Muscle of leg (tissue), 11 donors: ENCODE results near the gene FBN2. TPM values are rescaled to one million over a fixed set of nuclear protein-coding genes. Genes with fewer than 3 reads are reported as not detected.
"Not testable (repeated sequence)": the region's sequence is repeated elsewhere in the genome, so short reads cannot be mapped to it uniquely, and the experiment has no call there.

Experiments used
- DNase-seq: peaks from one replicate; pipeline ENCODE4 v3.0.0; 2013
- H3K27ac ChIP-seq: one replicate; pipeline ENCODE4 v1.5.1; 2013; ENCODE audit warnings: mild to moderate bottlenecking, low read length, control low read depth
- H3K27me3 ChIP-seq: one replicate; pipeline ENCODE4 v1.6.1; 2013; ENCODE audit warnings: low read length; ENCODE audit not compliant: control insufficient read depth, insufficient read depth
- H3K36me3 ChIP-seq: one replicate; pipeline ENCODE4 v1.6.1; 2013; ENCODE audit warnings: low read length; ENCODE audit not compliant: control insufficient read depth, insufficient read depth
- H3K4me1 ChIP-seq: one replicate; pipeline ENCODE4 v1.6.1; 2013; ENCODE audit warnings: low read length; ENCODE audit not compliant: control insufficient read depth, insufficient read depth
- H3K4me3 ChIP-seq: one replicate; pipeline ENCODE4 v1.5.1; 2013; ENCODE audit warnings: low read length, control low read depth
- H3K9me3 ChIP-seq: replicated peaks from 2 replicates; pipeline ENCODE4 v1.6.1; 2013; ENCODE audit warnings: low read depth, low read length; ENCODE audit not compliant: control insufficient read depth
- WGBS: methylation state at CpG from one replicate; pipeline ENCODE4 v1.1.5; 2013; ENCODE audit warnings: missing lambda C conversion rate; ENCODE audit not compliant: insufficient coverage; 5-methylcytosine and 5-hydroxymethylcytosine counted together
- polyA plus RNA-seq, 8 donors: library from polyadenylated mRNA; unstranded; fragments of 120-200 nt; gene quantifications; one replicate each; pipeline versions ENCODE4 v1.2.1 to v1.2.3, GENCODE V29; 2013; ENCODE audit warnings: inconsistent platforms in 1 of 8, low replicate concordance in 1 of 8; ENCODE audit not compliant: insufficient read length in 8 of 8, insufficient read depth in 1 of 8
- total RNA-seq: library from RNA; stranded (reverse); fragments of 120-200 nt; gene quantifications from one replicate; pipeline ENCODE4 v1.2.4, GENCODE V29; 2013

FBN2 gene
- total and polyA plus RNA-seq, 9 donors: 32.8 to 148 (median 83.6) TPM

GRCh38 chr5:128412145-128412930 is 125.7 kb downstream of the FBN2 start:
- H3K4me3 ChIP-seq: no peak overlapping the region
- no peaks in the 10 kb centered on the region for H3K4me1 ChIP-seq
- WGBS: no CpG with 5 or more reads among the region's 1 CpG
- no peak for DNase-seq
- peaks cover 3% of the 10 kb centered on the region for H3K36me3 ChIP-seq
- H3K9me3 ChIP-seq: no peaks in the 10 kb centered on the region
- no peaks in the 10 kb centered on the region for H3K27me3 ChIP-seq
- no peak overlapping the region for H3K27ac ChIP-seq

GRCh38 chr5:128409166-128409800 is 128.8 kb downstream of the FBN2 start:
- DNase-seq: peak; percentile 64
- H3K36me3 ChIP-seq: peaks cover 13% of the 10 kb centered on the region
- H3K27ac ChIP-seq: peak overlapping the region; percentile 48

GRCh38 chr5:128408622-128409021 is 129.4 kb downstream of the FBN2 start:
- DNase-seq: peak; percentile 38
- 93% methylated on average over 3 of the region's 5 CpGs for WGBS
- no peaks in the 10 kb centered on the region for H3K27me3 ChIP-seq

More at GRCh38 chr5:128409166-128409800, 128.8 kb downstream of the FBN2 start:
- Histone ChIP-seq H3K4me3 (no peak overlapping the region), H3K4me1 (peaks cover 4% of the 10 kb centered on the region), H3K27me3 (no peaks in the 10 kb centered on the region), H3K9me3 (no peaks in the 10 kb centered on the region)

GRCh38 chr5:128407944-128408343 is 130.1 kb downstream of the FBN2 start:
- WGBS: no CpG with 5 or more reads among the region's 1 CpG
- H3K4me1 ChIP-seq: peaks cover 6% of the 10 kb centered on the region
- no peak for DNase-seq
- no peak overlapping the region for H3K27ac ChIP-seq
- no peak overlapping the region for H3K4me3 ChIP-seq
- H3K36me3 ChIP-seq: peaks cover 13% of the 10 kb centered on the region
- no peaks in the 10 kb centered on the region for H3K9me3 ChIP-seq
- no peaks in the 10 kb centered on the region for H3K27me3 ChIP-seq

More at GRCh38 chr5:128408622-128409021, 129.4 kb downstream of the FBN2 start:
- peaks cover 4% of the 10 kb centered on the region for H3K4me1 ChIP-seq
- peak overlapping the region; percentile 48 for H3K27ac ChIP-seq
- peaks cover 13% of the 10 kb centered on the region for H3K36me3 ChIP-seq
- H3K9me3 ChIP-seq: no peaks in the 10 kb centered on the region
- no peak overlapping the region for H3K4me3 ChIP-seq

GRCh38 chr5:128406803-128407202 is 131.2 kb downstream of the FBN2 start:
- WGBS: no CpG with 5 or more reads among the region's 3 CpGs
- Histone ChIP-seq H3K27me3 (no peaks in the 10 kb centered on the region), H3K36me3 (peaks cover 13% of the 10 kb centered on the region), H3K4me1 (peaks cover 6% of the 10 kb centered on the region), H3K4me3 (no peak overlapping the region), H3K27ac (no peak overlapping the region), H3K9me3 (no peaks in the 10 kb centered on the region)
- peak; percentile 63 for DNase-seq

- Histone ChIP-seq H3K9me3 (no peaks in the 10 kb centered on the region), H3K27me3 (no peaks in the 10 kb centered on the region)
- WGBS: 94% methylated on average over 1 of the region's 2 CpGs
These were observed 132.9 kb downstream of the FBN2 start for GRCh38 chr5:128405159-128405558.

GRCh38 chr5:128403333-128403732 is 134.7 kb downstream of the FBN2 start:
- Histone ChIP-seq H3K9me3 (no peaks in the 10 kb centered on the region), H3K4me1 (peaks cover 6% of the 10 kb centered on the region), H3K36me3 (peaks cover 10% of the 10 kb centered on the region), H3K27me3 (no peaks in the 10 kb centered on the region), H3K27ac (no peak overlapping the region), H3K4me3 (no peak overlapping the region)
- DNase-seq: no peak
- no CpG with 5 or more reads among the region's 4 CpGs for WGBS

More at GRCh38 chr5:128405159-128405558, 132.9 kb downstream of the FBN2 start:
- peaks cover 10% of the 10 kb centered on the region for H3K36me3 ChIP-seq
- peaks cover 6% of the 10 kb centered on the region for H3K4me1 ChIP-seq
- H3K27ac ChIP-seq: no peak overlapping the region
- DNase-seq: no peak
- no peak overlapping the region for H3K4me3 ChIP-seq

- Histone ChIP-seq H3K9me3 (no peaks in the 10 kb centered on the region), H3K27me3 (no peaks in the 10 kb centered on the region), H3K4me1 (peaks cover 6% of the 10 kb centered on the region), H3K36me3 (peaks cover 10% of the 10 kb centered on the region), H3K27ac (no peak overlapping the region), H3K4me3 (no peak overlapping the region)
- no peak for DNase-seq
- 50% methylated on average over 1 of the region's 2 CpGs for WGBS
These were observed 135.5 kb downstream of the FBN2 start for GRCh38 chr5:128402506-128402905.

- H3K27me3 ChIP-seq, H3K9me3 ChIP-seq, H3K36me3 ChIP-seq, H3K4me1 ChIP-seq, H3K27ac ChIP-seq, H3K4me3 ChIP-seq, DNase-seq: not testable (repeated sequence)
- 100% methylated on average over 2 of the region's 2 CpGs for WGBS
These were observed 137.3 kb downstream of the FBN2 start for GRCh38 chr5:128400766-128401165.

GRCh38 chr5:128399111-128399510 is 138.9 kb downstream of the FBN2 start:
- H3K36me3 ChIP-seq: peaks cover 3% of the 10 kb centered on the region
- DNase-seq: no peak
- peaks cover 2% of the 10 kb centered on the region for H3K4me1 ChIP-seq
- no peaks in the 10 kb centered on the region for H3K9me3 ChIP-seq
- no peak overlapping the region for H3K4me3 ChIP-seq
- no peak overlapping the region for H3K27ac ChIP-seq
- WGBS: no CpG with 5 or more reads among the region's 1 CpG
- H3K27me3 ChIP-seq: no peaks in the 10 kb centered on the region
